Heart left ventricle (tissue), 16 donors: ENCODE results near the gene EGLN1. TPM values are rescaled to one million over a fixed set of nuclear protein-coding genes. Genes with fewer than 3 reads are reported as not detected.

Source experiments
- ATAC-seq, 4 donors: fragments of 200-7000 bp; cut with Tn5 transposase; one replicate each; pipeline ENCODE4 v1.9.1; 2020 to 2022; ENCODE audit warnings: moderate library complexity in 4 of 4, mild to moderate bottlenecking in 3 of 4, moderate number of reproducible peaks in 1 of 4
- DNase-seq, 5 donors: peaks; one replicate each; pipeline ENCODE4 v3.0.0-alpha.2; 2020
- H3K27ac ChIP-seq, 12 donors: fragments of 200-600 bp; sonication (generic) in 4 of 12; one replicate each; pipeline versions ENCODE4 v1.5.0 to v1.8.0; 2016 to 2022; ENCODE audit warnings: mild to moderate bottlenecking in 2 of 12
- H3K27me3 ChIP-seq, 9 donors: fragments of 200-600 bp; sonication (generic) in 2 of 9; one replicate each; pipeline versions ENCODE4 v1.5.1 to v1.8.0; 2016 to 2022; ENCODE audit warnings: mild to moderate bottlenecking in 3 of 9
- H3K36me3 ChIP-seq, 9 donors: fragments of 200-600 bp; sonication (generic) in 2 of 9; one replicate each; pipeline versions ENCODE4 v1.5.0 to v1.8.0; 2018 to 2022; ENCODE audit warnings: mild to moderate bottlenecking in 2 of 9
- H3K4me1 ChIP-seq, 12 donors: fragments of 200-600 bp; sonication (generic) in 4 of 12; one replicate each; pipeline versions ENCODE4 v1.5.0 to v1.8.0; 2016 to 2022; ENCODE audit warnings: mild to moderate bottlenecking in 3 of 12
- H3K4me3 ChIP-seq, 12 donors: fragments of 200-600 bp; sonication (generic) in 4 of 12; one replicate each; pipeline versions ENCODE4 v1.5.0 to v1.8.0; 2017 to 2022; ENCODE audit warnings: mild to moderate bottlenecking in 9 of 12, moderate library complexity in 4 of 12
- H3K9me3 ChIP-seq, 12 donors: fragments of 200-600 bp; sonication (generic) in 4 of 12; one replicate each; pipeline versions ENCODE4 v1.5.0 to v1.8.0; 2016 to 2022; ENCODE audit warnings: mild to moderate bottlenecking in 1 of 12
- POLR2A ChIP-seq, 2 donors: fragments of 450-650 bp; IDR thresholded peaks; one replicate each; pipeline ENCODE4 v1.6.1; 2017; ENCODE audit warnings: antibody characterized with exemption in 2 of 2, mild to moderate bottlenecking in 2 of 2, moderate library complexity in 2 of 2
- WGBS, 4 donors: extraction: QIAGEN DNeasy Blood & Tissue Kit in 2 of 4; methylation state at CpG; one replicate each; pipeline versions ENCODE4 v1.1.5 to v1.1.7; 2013 to 2018; 5-methylcytosine and 5-hydroxymethylcytosine counted together
- intact Hi-C, 10 donors: fragments of 100-400 bp; cut with DNase I; formaldehyde crosslinking; loops; one replicate each; pipeline versions ENCODE4 v1.11.1 to v1.14.2; 2022
- polyA plus RNA-seq, 2 donors: library from polyadenylated mRNA; stranded (reverse); fragments of 200-250 nt; gene quantifications; one replicate each; pipeline ENCODE4 v1.2.3, GENCODE V29; 2013
- total RNA-seq, 9 donors: library from RNA; depleted of rRNA in 2 of 9; stranded (reverse); fragments of >200 nt in 2 of 9; fragmentation: NEBNext Ultra II Directional in 3 of 9; extraction: Animal tissue kit (Norgen Biotek cat#: 25700) in 3 of 9; gene quantifications; one replicate each; pipeline versions ENCODE4 v1.1.0 to v1.2.4, GENCODE V29; 2016 to 2023
- TF ChIP-seq, protein P1 (sequence below), 12 donors: fragments of 200-600 bp; sonication (generic) in 4 of 12; IDR thresholded peaks; one replicate each; pipeline versions ENCODE4 v1.5.0 to v1.8.0; 2018 to 2022; ENCODE audit warnings: antibody characterized with exemption in 12 of 12, mild to moderate bottlenecking in 5 of 12
- donor health status: ischemic (EF 13 %, LVEDD 7.1; RV severe dilation, severe dysfunction).
- donor health status: healthy with polysubstance abuse.
- donor health status: DM: no; HTN: yes; CAD: no.
- donor health status: DM: no; HTN: no; CAD: no.
- donor health status: ischemic (EF 25% LVEDD 6.9; RV normal size, moderate dysfunction).
- donor health status: ischemic (EF 25% LVEDD 5.7; RV mildly dilated, moderate dysfunction).
- donor health status: healthy.
- donor health status: DM: yes; HTN: yes; CAD: no.
- donor health status: ischemic (EF 35%, LVEDD 5.7; RV mildly dilated, moderate dysfunction).
- donor health status: nonischemic (EF 11% LVEDD 7.7; RV severe dilation, severe dysfunction).
- donor health status: DM: yes; HTN: yes; CAD: no.
- donor health status: PGD.
- donor health status: ischemic (EF 29% LVEDD 5.4; RV normal size, mild dysfunction).
- donor health status: nonischemic (EF 23%, LVEDD 6.1; RV moderate dilation, normal function).

The EGLN1 gene
- total and polyA plus RNA-seq, 11 donors: 20.8 to 122 (median 70.0) TPM

DNA sequence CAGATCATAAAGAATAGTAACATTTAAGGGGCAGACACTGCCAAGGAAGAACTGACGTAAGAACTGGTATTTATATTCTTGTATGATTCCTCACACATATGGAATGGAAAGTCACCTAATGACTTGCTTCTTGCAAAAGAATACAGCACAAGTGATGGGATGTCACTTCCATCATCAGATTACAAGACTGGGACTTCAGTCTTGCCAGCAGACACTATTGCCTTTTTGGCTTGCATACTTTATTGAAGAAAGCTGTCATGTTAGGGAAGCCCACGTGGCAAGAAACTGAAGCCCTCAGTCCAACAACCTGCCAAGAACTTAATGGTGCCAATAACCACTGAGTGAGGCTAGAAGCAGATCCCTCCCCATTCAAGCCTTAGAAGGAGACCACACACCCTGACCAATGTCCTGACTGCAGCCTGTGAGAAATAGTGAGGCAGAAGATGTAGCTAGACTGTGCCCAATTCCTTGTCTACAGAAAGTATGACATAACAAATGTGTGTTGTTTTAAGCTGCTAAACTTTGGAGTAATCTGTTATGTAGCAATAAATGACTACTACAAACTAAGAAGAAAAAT, 12.0 kb downstream of the EGLN1 start:
- Histone ChIP-seq H3K27me3 (no peaks in the 10 kb centered on the region), H3K9me3 (no peaks in the 10 kb centered on the region), H3K4me3 (no peak overlapping the region), H3K36me3 (peaks cover 0 to 23% (median 6%) of the 10 kb centered on the region in 9 donors), H3K27ac (peak overlapping the region in 2 of 12 donors; percentile 16 to 25), H3K4me1 (peaks cover 3 to 97% (median 92%) of the 10 kb centered on the region in 12 donors)
- TF ChIP-seq POLR2A (IDR thresholded peaks at IDR 0.05): no peak
- TF ChIP-seq, protein P1, sequence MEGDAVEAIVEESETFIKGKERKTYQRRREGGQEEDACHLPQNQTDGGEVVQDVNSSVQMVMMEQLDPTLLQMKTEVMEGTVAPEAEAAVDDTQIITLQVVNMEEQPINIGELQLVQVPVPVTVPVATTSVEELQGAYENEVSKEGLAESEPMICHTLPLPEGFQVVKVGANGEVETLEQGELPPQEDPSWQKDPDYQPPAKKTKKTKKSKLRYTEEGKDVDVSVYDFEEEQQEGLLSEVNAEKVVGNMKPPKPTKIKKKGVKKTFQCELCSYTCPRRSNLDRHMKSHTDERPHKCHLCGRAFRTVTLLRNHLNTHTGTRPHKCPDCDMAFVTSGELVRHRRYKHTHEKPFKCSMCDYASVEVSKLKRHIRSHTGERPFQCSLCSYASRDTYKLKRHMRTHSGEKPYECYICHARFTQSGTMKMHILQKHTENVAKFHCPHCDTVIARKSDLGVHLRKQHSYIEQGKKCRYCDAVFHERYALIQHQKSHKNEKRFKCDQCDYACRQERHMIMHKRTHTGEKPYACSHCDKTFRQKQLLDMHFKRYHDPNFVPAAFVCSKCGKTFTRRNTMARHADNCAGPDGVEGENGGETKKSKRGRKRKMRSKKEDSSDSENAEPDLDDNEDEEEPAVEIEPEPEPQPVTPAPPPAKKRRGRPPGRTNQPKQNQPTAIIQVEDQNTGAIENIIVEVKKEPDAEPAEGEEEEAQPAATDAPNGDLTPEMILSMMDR (IDR thresholded peaks at IDR 0.05): no peak
- peak in 2 of 4 donors; percentile 44 to 71 for ATAC-seq
- DNase-seq: no peak
- WGBS, 4 donors: 33 to 43% (median 37%) methylated on average over 2 of the region's 2 CpGs
- intact Hi-C loops: loop anchor here in 2 of 10 donors (5.0 to 10.0 kb wide), 2 partner anchors 48 to 75 kb away; partner anchors contain the start of genes EXOC8 (in 1 of the 2) and SPRTN (in 1 of the 2)

- peak overlapping the region in 9 of 12 donors; percentile 4 to 61 (median 37) for H3K27ac ChIP-seq
- H3K4me3 ChIP-seq: peak overlapping the region in 5 of 12 donors; percentile 3 to 20 (median 12)
- DNase-seq (no peak), ATAC-seq (peak in 2 of 4 donors; percentile 13 to 52)
- intact Hi-C loops: no loop called here
- WGBS, 4 donors: 34 to 44% (median 37%) methylated on average over 6 of the region's 6 CpGs
- H3K36me3 ChIP-seq: peaks cover 0 to 23% (median 6%) of the 10 kb centered on the region in 9 donors
- no peak for TF ChIP-seq POLR2A (IDR thresholded peaks at IDR 0.05)
- TF ChIP-seq, protein P1 (IDR thresholded peaks at IDR 0.05): no peak
- H3K27me3 ChIP-seq: no peaks in the 10 kb centered on the region
- H3K4me1 ChIP-seq: peaks cover 3 to 96% (median 88%) of the 10 kb centered on the region in 12 donors
- no peaks in the 10 kb centered on the region for H3K9me3 ChIP-seq
These were observed 13.5 kb downstream of the EGLN1 start for GRCh38 chr1:231408528-231409094.

DNA sequence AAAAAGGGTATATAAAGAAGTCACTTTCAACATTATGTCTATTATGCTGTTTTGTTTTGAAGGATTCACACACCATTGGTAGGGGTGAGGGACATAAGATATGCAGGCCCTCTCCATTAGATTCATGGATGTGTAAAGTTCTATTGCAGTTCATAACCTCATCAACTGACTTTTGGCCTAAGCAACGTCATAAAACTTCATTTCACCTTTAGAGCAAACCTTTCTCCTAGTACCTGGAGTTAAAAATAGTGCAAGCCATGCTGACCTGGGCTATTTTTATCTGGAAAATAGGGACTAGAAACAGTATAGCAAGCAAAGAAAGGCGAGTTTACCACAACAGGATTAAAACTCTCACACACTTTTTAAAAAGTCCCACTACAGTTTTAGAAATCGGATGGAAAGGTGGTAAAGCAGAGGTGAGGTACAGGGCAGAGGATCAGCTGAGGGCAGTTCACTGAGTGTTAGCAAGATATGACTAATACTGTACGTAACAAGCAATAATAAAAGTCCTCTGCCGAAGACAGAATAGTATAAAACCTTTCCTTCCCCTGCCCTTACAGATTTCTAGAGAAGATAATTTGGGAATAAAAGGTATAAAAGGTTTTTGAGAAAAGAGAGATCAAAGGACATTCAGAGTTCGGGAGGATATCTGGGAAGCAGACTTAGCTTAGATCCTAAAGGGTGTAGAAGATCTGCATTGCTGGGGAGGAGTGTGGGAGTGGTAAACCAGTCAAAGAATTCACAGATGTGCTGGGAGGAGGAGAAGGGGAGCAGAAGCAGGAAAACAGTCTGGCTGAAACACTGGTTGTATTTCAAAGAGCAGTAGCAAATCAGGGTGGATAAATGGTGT, 14.3 kb downstream of the EGLN1 start:
- no peaks in the 10 kb centered on the region for H3K27me3 ChIP-seq
- peaks cover 3 to 93% (median 80%) of the 10 kb centered on the region in 12 donors for H3K4me1 ChIP-seq
- intact Hi-C loops: no loop called here
- WGBS, 4 donors: 6 to 20% (median 16%) methylated on average over 6 of the region's 6 CpGs
- no peak for DNase-seq
- no peaks in the 10 kb centered on the region for H3K9me3 ChIP-seq
- peak overlapping the region in 9 of 12 donors; percentile 4 to 61 (median 42) for H3K27ac ChIP-seq
- no peak for TF ChIP-seq POLR2A (IDR thresholded peaks at IDR 0.05)
- TF ChIP-seq, protein P1 (IDR thresholded peaks at IDR 0.05): no peak
- peak overlapping the region in 5 of 12 donors; percentile 3 to 20 (median 12) for H3K4me3 ChIP-seq
- ATAC-seq: peak; percentile 47 to 60 (median 54)
- peaks cover 0 to 19% (median 6%) of the 10 kb centered on the region in 9 donors for H3K36me3 ChIP-seq
